MM.1S (cell line): ENCODE data around the gene TGFBR3.

ENCODE experiments used
- DNase-seq: peaks from one replicate; pipeline ENCODE4 v3.0.0-alpha.2; 2015
- H2AFZ ChIP-seq: fragments of 300-600 bp; sonication (generic); 2 replicates; pipeline ENCODE4 v1.6.0; 2016; ENCODE audit warnings: antibody characterized with exemption, low read length
- H3F3A ChIP-seq: fragments of 300-600 bp; sonication (generic); 2 replicates; pipeline ENCODE4 v1.6.1; 2016; ENCODE audit warnings: mild to moderate bottlenecking, antibody characterized with exemption, low read length, moderate library complexity, mixed read lengths; ENCODE audit not compliant: insufficient read depth
- H3K27ac ChIP-seq: fragments of 300-600 bp; sonication (generic); 2 replicates; pipeline ENCODE4 v1.5.1; 2016; ENCODE audit warnings: mild to moderate bottlenecking, low read length
- H3K27me3 ChIP-seq: fragments of 300-600 bp; sonication (generic); replicated peaks from 2 replicates; pipeline ENCODE4 v1.6.0; 2016; ENCODE audit warnings: low read length; ENCODE audit not compliant: insufficient read depth
- H3K36me3 ChIP-seq: fragments of 300-600 bp; sonication (generic); replicated peaks from 2 replicates; pipeline ENCODE4 v1.6.1; 2016; ENCODE audit warnings: mild to moderate bottlenecking, low read length, mixed read lengths; ENCODE audit not compliant: insufficient read depth
- H3K4me1 ChIP-seq: fragments of 300-600 bp; sonication (generic); 2 replicates; pipeline ENCODE4 v1.6.1; 2016; ENCODE audit warnings: low read length, mixed read lengths
- H3K4me2 ChIP-seq: fragments of 300-600 bp; sonication (generic); 2 replicates; pipeline ENCODE4 v1.6.0; 2016; ENCODE audit warnings: low read depth, low read length
- H3K4me3 ChIP-seq: fragments of 300-600 bp; sonication (generic); 2 replicates; pipeline ENCODE4 v1.5.1; 2016; ENCODE audit warnings: low read length, mixed read lengths
- H3K79me2 ChIP-seq: fragments of 300-600 bp; sonication (generic); 2 replicates; pipeline ENCODE4 v1.6.1; 2016; ENCODE audit warnings: mixed run types, low read length, mixed read lengths
- H3K9ac ChIP-seq: fragments of 300-600 bp; sonication (generic); 2 replicates; pipeline ENCODE4 v1.6.1; 2016; ENCODE audit warnings: low read length, mixed read lengths
- H3K9me2 ChIP-seq: fragments of 300-600 bp; sonication (generic); replicated peaks from 2 replicates; pipeline ENCODE4 v1.6.1; 2016; ENCODE audit warnings: mild to moderate bottlenecking, low read length, mixed read lengths; ENCODE audit not compliant: insufficient read depth
- H3K9me3 ChIP-seq: fragments of 300-600 bp; sonication (generic); replicated peaks from 2 replicates; pipeline ENCODE4 v1.6.1; 2016; ENCODE audit warnings: mild to moderate bottlenecking, low read length, mixed read lengths; ENCODE audit not compliant: insufficient read depth
- H4K20me1 ChIP-seq: fragments of 300-600 bp; sonication (generic); 2 replicates; pipeline ENCODE4 v1.6.1; 2016; ENCODE audit warnings: mild to moderate bottlenecking, low read length, moderate library complexity, mixed read lengths; ENCODE audit not compliant: insufficient read depth
- EZH2 ChIP-seq: fragments of 300-600 bp; sonication (generic); optimal IDR thresholded peaks from 2 replicates; pipeline ENCODE3; 2017; ENCODE audit warnings: low read depth, mild to moderate bottlenecking, antibody characterized with exemption, low read length, mixed read lengths
- EZH2phosphoT487 ChIP-seq: fragments of 300-600 bp; sonication (generic); IDR thresholded peaks from 2 replicates; pipeline ENCODE4 v1.6.1; 2018; ENCODE audit warnings: antibody characterized with exemption, low read length
- TF ChIP-seq, protein P1 (sequence below): fragments of 300-600 bp; sonication (generic); IDR thresholded peaks from 2 replicates; pipeline ENCODE4 v1.5.1; 2016; ENCODE audit warnings: antibody characterized with exemption, low read length, mixed read lengths

The TGFBR3 gene

DNA sequence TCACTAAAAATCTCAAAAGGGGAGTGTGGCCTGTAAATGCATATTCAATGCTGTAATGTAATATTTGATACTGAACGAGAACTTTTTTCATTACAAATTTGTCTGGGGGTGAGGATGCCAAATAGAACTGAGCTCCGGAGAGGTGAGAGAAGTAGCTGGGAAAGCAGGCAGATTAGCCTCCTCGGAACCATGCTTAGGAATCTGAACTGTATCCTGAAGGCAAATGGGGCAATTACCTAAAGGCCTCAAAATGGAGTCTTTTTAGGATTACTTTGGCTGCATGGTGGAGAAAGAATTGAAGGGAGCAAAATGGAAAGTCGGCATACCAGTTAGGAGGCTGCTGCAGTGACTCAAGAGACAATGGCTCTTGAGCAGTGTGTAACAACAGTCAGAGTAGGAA is 206.5 kb downstream of the TGFBR3 start:
- Histone ChIP-seq H3K4me1 (peaks cover 11% of the 10 kb centered on the region), H2AFZ (no peak overlapping the region), H3K9me2 (no peaks in the 10 kb centered on the region), H3K4me2 (no peak overlapping the region), H3K9ac (no peak overlapping the region), H3K27me3 (no peaks in the 10 kb centered on the region), H3F3A (no peaks in the 10 kb centered on the region), H3K9me3 (no peaks in the 10 kb centered on the region), H3K4me3 (no peak overlapping the region), H3K27ac (no peak overlapping the region), H3K79me2 (no peaks in the 10 kb centered on the region), H4K20me1 (no peaks in the 10 kb centered on the region), H3K36me3 (no peaks in the 10 kb centered on the region)
- TF ChIP-seq, protein P1, sequence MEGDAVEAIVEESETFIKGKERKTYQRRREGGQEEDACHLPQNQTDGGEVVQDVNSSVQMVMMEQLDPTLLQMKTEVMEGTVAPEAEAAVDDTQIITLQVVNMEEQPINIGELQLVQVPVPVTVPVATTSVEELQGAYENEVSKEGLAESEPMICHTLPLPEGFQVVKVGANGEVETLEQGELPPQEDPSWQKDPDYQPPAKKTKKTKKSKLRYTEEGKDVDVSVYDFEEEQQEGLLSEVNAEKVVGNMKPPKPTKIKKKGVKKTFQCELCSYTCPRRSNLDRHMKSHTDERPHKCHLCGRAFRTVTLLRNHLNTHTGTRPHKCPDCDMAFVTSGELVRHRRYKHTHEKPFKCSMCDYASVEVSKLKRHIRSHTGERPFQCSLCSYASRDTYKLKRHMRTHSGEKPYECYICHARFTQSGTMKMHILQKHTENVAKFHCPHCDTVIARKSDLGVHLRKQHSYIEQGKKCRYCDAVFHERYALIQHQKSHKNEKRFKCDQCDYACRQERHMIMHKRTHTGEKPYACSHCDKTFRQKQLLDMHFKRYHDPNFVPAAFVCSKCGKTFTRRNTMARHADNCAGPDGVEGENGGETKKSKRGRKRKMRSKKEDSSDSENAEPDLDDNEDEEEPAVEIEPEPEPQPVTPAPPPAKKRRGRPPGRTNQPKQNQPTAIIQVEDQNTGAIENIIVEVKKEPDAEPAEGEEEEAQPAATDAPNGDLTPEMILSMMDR: no peak
- TF ChIP-seq EZH2phosphoT487 (no peak), EZH2 (no peak)
- no peak for DNase-seq

DNA sequence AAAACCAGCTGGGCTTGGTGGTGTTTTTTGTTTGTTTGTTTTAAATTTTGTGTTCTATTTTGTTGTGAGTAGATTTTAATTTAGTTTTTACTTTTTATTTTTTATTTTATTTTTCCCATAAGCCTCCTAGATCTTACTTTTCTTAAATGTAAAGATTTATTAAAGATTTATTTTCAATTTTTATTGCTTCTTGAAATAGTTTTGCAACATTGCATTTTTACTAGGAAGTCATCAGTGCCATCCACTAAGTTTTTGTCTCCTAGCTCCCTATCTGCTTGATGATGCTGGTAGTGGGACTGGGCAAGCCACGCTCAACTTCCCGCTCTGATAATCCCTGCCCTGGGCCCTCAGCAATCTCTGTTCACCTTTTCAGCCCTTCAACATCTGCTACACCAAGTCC is 209.9 kb downstream of the TGFBR3 start:
- no peaks in the 10 kb centered on the region for H3K9me2 ChIP-seq
- no peak for DNase-seq
- H3K4me2 ChIP-seq: no peak overlapping the region
- H2AFZ ChIP-seq: no peak overlapping the region
- no peak overlapping the region for H3K27ac ChIP-seq
- no peaks in the 10 kb centered on the region for H3K27me3 ChIP-seq
- no peaks in the 10 kb centered on the region for H3K9me3 ChIP-seq
- TF ChIP-seq EZH2phosphoT487 (no peak), EZH2 (no peak)
- TF ChIP-seq, protein P1: no peak
- no peak overlapping the region for H3K4me3 ChIP-seq
- no peaks in the 10 kb centered on the region for H3F3A ChIP-seq
- no peaks in the 10 kb centered on the region for H3K79me2 ChIP-seq
- H4K20me1 ChIP-seq: no peaks in the 10 kb centered on the region
- no peaks in the 10 kb centered on the region for H3K36me3 ChIP-seq
- peaks cover 11% of the 10 kb centered on the region for H3K4me1 ChIP-seq
- no peak overlapping the region for H3K9ac ChIP-seq

GRCh38 chr1:91674107-91674506 is 211.8 kb downstream of the TGFBR3 start:
- H3K4me1 ChIP-seq: no peaks in the 10 kb centered on the region
- TF ChIP-seq, protein P1: no peak
- TF ChIP-seq EZH2 (no peak), EZH2phosphoT487 (no peak)
- H3K36me3 ChIP-seq: no peaks in the 10 kb centered on the region
- no peak overlapping the region for H3K4me3 ChIP-seq
- H2AFZ ChIP-seq: no peak overlapping the region
- no peaks in the 10 kb centered on the region for H3K27me3 ChIP-seq
- H3K9me2 ChIP-seq: no peaks in the 10 kb centered on the region
- H3K4me2 ChIP-seq: no peak overlapping the region
- no peaks in the 10 kb centered on the region for H3K9me3 ChIP-seq
- no peak overlapping the region for H3K9ac ChIP-seq
- no peak for DNase-seq
- no peaks in the 10 kb centered on the region for H4K20me1 ChIP-seq
- H3K27ac ChIP-seq: no peak overlapping the region
- no peaks in the 10 kb centered on the region for H3F3A ChIP-seq
- no peaks in the 10 kb centered on the region for H3K79me2 ChIP-seq
